Measurements from ENCODE around the gene TNPO2.

Gene TNPO2

GRCh38 chr19:12649941-12650340 is 73.8 kb downstream of the TNPO2 start:
- TF ChIP-seq SIN3A (IDR thresholded peaks at IDR 0.05; ENCODE audit: borderline replicate concordance, insufficient read depth, low read length) (no peak), POLR2AphosphoS5 (IDR thresholded peaks at IDR 0.05; ENCODE audit: low read depth, low read length) (no peak), FOXP2 (optimal IDR thresholded peaks at IDR 0.05; ENCODE audit: borderline replicate concordance, extremely low read depth, extremely low read length, insufficient read depth) (no peak), REST (IDR thresholded peaks at IDR 0.05; ENCODE audit: insufficient read depth in 1 of 2, low read depth in 2 of 2, low read length in 2 of 2) (no peak), TAF1 (IDR thresholded peaks at IDR 0.05; ENCODE audit: borderline replicate concordance, insufficient read depth, low read length) (no peak)
